PC-9 (cell line): Measurements from ENCODE around the gene MYMX.

ENCODE experiments used
- EZH2 ChIP-seq: fragments of 200-600 bp; sonication (generic); IDR thresholded peaks from 2 replicates; pipeline ENCODE4 v1.8.0; 2017; ENCODE audit warnings: antibody characterized with exemption, low read depth
- TF ChIP-seq, protein P1 (sequence below): fragments of 200-600 bp; sonication (generic); conservative IDR thresholded peaks from 2 replicates; pipeline ENCODE4 v1.6.1; 2017; ENCODE audit warnings: mixed run types, antibody characterized with exemption, mild to moderate bottlenecking, moderate library complexity

DNA sequence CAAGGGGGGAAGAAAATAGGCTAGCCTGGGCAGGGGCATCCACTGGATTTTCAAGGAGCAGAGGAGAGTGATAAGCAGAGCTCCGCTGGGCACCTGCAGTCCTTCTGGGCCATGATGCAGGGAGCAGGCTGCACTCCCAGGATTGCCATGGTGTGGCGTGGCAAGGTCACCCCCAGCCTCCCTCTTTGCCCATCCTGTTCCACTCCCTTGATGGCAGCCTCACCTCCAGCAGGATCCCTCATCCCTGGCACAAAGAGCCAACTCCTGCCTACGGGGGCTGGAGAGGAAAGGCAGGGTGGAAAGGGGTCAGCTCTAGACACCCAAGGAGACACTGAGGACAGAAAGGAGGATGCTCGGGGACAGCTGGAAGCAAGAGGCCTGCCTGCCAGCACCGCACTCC lies 22.4 kb upstream of the MYMX start:
- TF ChIP-seq, protein P1, sequence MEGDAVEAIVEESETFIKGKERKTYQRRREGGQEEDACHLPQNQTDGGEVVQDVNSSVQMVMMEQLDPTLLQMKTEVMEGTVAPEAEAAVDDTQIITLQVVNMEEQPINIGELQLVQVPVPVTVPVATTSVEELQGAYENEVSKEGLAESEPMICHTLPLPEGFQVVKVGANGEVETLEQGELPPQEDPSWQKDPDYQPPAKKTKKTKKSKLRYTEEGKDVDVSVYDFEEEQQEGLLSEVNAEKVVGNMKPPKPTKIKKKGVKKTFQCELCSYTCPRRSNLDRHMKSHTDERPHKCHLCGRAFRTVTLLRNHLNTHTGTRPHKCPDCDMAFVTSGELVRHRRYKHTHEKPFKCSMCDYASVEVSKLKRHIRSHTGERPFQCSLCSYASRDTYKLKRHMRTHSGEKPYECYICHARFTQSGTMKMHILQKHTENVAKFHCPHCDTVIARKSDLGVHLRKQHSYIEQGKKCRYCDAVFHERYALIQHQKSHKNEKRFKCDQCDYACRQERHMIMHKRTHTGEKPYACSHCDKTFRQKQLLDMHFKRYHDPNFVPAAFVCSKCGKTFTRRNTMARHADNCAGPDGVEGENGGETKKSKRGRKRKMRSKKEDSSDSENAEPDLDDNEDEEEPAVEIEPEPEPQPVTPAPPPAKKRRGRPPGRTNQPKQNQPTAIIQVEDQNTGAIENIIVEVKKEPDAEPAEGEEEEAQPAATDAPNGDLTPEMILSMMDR = no peak
- no peak for TF ChIP-seq EZH2
